VCaP (cell line): ENCODE results near the gene CMC1.
A peak's percentile ranks its signal among the peaks of the same experiment; 100 is the strongest.

Experiments
- H3K27ac ChIP-seq: fragments of 450-650 bp; 2 replicates; pipeline ENCODE4 v1.5.1; 2017
- TF ChIP-seq, protein P1 (sequence below): fragments of 450-650 bp; conservative IDR thresholded peaks from 2 replicates; pipeline ENCODE4 v1.5.1; 2017; ENCODE audit warnings: mild to moderate bottlenecking, moderate library complexity

CMC1 gene

DNA sequence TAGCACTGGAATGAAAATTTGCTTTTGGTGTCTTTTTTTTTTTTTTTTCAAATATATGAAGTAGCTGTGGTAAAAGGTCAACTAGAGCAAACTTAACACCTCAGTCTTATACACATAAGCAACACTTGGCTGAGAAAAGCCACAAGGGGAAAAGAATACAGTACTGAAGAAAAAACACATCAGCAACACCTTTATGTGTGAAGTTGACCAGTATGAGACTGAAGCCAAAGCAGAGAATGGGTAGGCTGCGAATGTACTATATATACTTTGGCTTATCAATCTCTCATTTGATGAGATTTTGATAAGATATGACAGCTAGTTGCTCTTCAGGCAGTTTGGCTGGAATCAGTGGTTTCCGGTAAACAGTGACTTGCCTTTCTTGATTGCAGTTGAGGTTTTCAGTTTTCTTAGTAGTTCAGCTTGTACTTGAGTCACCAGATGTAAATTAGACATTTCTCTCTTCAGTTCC is 85.1 kb downstream of the CMC1 start:
- TF ChIP-seq, protein P1, sequence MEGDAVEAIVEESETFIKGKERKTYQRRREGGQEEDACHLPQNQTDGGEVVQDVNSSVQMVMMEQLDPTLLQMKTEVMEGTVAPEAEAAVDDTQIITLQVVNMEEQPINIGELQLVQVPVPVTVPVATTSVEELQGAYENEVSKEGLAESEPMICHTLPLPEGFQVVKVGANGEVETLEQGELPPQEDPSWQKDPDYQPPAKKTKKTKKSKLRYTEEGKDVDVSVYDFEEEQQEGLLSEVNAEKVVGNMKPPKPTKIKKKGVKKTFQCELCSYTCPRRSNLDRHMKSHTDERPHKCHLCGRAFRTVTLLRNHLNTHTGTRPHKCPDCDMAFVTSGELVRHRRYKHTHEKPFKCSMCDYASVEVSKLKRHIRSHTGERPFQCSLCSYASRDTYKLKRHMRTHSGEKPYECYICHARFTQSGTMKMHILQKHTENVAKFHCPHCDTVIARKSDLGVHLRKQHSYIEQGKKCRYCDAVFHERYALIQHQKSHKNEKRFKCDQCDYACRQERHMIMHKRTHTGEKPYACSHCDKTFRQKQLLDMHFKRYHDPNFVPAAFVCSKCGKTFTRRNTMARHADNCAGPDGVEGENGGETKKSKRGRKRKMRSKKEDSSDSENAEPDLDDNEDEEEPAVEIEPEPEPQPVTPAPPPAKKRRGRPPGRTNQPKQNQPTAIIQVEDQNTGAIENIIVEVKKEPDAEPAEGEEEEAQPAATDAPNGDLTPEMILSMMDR, result no peak
- peak overlapping the region; percentile 24 for H3K27ac ChIP-seq

GRCh38 chr3:28328188-28329151 is 87.1 kb downstream of the CMC1 start:
- TF ChIP-seq, protein P1, result peak; percentile 84
- no peak overlapping the region for H3K27ac ChIP-seq

- no peak overlapping the region for H3K27ac ChIP-seq
- TF ChIP-seq, protein P1, result peak; percentile 67
These were observed 93.1 kb downstream of the CMC1 start for GRCh38 chr3:28334552-28334951.

- H3K27ac ChIP-seq, result no peak overlapping the region
- TF ChIP-seq, protein P1, result no peak
These were observed 93.8 kb downstream of the CMC1 start for GRCh38 chr3:28335246-28335645.

DNA sequence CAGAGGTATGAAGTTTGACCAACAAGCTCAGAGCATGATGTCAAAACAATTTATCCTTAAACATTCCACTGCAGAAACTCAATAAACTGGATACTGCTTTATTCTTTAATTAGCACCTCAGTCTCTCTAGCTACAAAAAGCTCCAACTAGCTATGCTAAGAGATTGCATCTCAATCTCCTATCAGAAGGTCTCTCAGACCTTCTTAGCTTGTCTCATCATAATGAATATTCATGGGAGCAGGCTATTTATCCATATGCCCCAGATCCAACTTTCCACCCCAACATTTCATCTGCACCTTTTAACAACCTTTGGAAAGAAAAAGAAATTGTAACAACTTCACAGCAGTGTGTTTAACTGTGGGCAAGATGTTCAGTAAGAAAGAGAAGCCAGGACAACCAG is 95.8 kb downstream of the CMC1 start:
- TF ChIP-seq, protein P1, result no peak
- no peak overlapping the region for H3K27ac ChIP-seq

- no peak overlapping the region for H3K27ac ChIP-seq
- TF ChIP-seq, protein P1, result no peak
These were observed 101.7 kb downstream of the CMC1 start for GRCh38 chr3:28343144-28343543.

DNA sequence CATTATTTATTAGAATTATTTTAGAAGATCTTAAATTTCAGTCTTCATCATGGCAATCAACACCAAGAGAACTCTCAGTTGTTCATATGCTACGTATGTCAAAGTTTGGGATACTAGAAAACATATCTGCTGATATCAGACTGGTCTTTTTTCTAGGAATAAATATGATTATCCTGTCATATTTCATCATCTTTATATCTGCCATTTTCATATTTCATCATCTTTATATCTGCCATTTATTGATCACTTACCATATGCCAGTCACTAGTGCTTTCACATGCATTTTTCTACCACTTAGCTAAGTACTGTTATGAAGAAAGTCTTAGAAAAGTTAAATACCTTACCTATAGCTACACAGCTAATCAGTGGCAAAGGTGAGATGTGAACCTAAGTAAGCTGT is 104.3 kb downstream of the CMC1 start:
- TF ChIP-seq, protein P1, result no peak
- H3K27ac ChIP-seq, result no peak overlapping the region
